Thoracic aorta (tissue), 2 donors: ENCODE results near the gene ST6GALNAC6. TPM values are rescaled to one million over a fixed set of nuclear protein-coding genes. Genes with fewer than 3 reads are reported as not detected.
A peak's percentile ranks its signal among the peaks of the same experiment; 100 is the strongest.

ENCODE experiments used
- ATAC-seq: fragments of 150-250 bp; one replicate; pipeline ENCODE4 v1.8.0; 2017; ENCODE audit warnings: low read depth; ENCODE audit not compliant: insufficient number of reproducible peaks, low FRiP score
- DNase-seq: peaks from one replicate; pipeline ENCODE4 v3.0.0-alpha.2; 2020; ENCODE audit warnings: low spot score
- H3K27ac ChIP-seq, 2 donors: fragments of 200-600 bp; sonication (generic); 1 replicate in 1 of 2; 2 replicates in 1 of 2; pipeline ENCODE4 v1.5.1; 2016; ENCODE audit warnings: mild to moderate bottlenecking in 2 of 2, moderate library complexity in 2 of 2
- H3K27me3 ChIP-seq: fragments of 200-600 bp; sonication (generic); replicated peaks from 2 replicates; pipeline ENCODE4 v1.6.0; 2016; ENCODE audit warnings: mild to moderate bottlenecking; ENCODE audit not compliant: insufficient read depth
- H3K36me3 ChIP-seq: fragments of 200-600 bp; sonication (generic); one replicate; pipeline ENCODE4 v1.5.1; 2016
- H3K4me1 ChIP-seq, 2 donors: fragments of 200-600 bp; sonication (generic); 1 replicate in 1 of 2; 2 replicates in 1 of 2; pipeline versions ENCODE4 v1.5.1 to v1.6.0; 2016; ENCODE audit warnings: low read depth in 2 of 2, mild to moderate bottlenecking in 1 of 2; ENCODE audit not compliant: control insufficient read depth in 1 of 2
- H3K4me3 ChIP-seq: fragments of 200-600 bp; sonication (generic); 2 replicates; pipeline ENCODE4 v1.5.1; 2016; ENCODE audit warnings: mild to moderate bottlenecking
- H3K9me3 ChIP-seq: fragments of 200-600 bp; sonication (generic); 2 replicates; pipeline ENCODE4 v1.5.1; 2016
- CTCF ChIP-seq: fragments of 200-600 bp; sonication (generic); IDR thresholded peaks from one replicate; pipeline ENCODE4 v1.5.1; 2019; ENCODE audit warnings: antibody characterized with exemption
- total RNA-seq, 2 donors: library from RNA; depleted of rRNA; stranded (reverse); fragments of >200 nt; gene quantifications; one replicate each; pipeline versions ENCODE4 v1.1.0 to v1.2.3, GENCODE V29; 2016

ST6GALNAC6 gene
- total RNA-seq, 2 donors from 2014 or later = 140 to 221 TPM

DNA sequence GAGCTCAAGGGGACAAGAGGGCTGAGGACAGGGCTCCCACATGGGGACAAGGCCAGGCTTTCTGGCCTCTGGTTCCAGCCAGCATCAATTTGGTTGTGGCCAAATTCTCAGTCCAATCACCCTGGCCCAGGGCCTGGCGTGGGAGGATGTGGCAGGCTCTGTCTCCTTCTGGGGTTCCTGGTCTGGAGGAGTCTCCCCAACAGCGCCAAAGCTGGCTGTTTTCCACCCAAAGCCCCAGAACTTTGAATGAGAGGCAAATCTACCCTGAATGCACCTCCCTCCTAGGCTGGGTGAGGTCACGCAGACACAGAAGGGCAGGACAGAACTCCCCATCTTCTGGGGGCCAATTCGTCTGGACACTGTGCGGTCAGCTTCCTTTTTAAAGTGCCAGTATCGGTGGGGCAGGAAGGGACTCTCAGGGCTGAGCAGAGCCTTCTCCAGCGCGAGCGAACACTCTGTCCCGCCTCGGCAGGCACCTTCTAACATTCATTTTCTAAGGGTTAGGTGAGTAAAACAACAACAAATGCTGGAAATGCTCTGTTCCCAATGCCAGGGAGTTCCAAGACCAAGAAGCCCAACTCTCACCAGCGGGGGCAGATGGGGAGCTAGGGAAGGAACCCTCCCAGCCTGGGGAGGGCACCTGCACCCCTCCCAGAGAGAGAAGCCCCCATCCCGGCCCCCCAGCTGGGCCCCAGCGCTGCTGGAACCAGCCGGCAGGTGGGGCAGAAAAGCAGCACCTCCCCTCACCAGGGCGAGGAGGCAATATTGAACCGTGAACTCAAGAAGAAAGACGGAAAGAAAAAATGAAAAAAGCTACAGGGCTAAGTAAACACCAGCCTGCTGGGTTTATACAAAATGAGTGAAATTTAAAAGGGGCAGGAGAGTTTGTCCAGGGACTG, 41.9 kb upstream of the ST6GALNAC6 start:
- no peaks in the 10 kb centered on the region for H3K27me3 ChIP-seq
- DNase-seq (no peak), ATAC-seq (no peak)
- H3K36me3 ChIP-seq = peaks cover 20% of the 10 kb centered on the region
- no peak for TF ChIP-seq CTCF
- no peak overlapping the region for H3K27ac ChIP-seq
- no peak overlapping the region for H3K4me3 ChIP-seq
- H3K4me1 ChIP-seq = peaks cover 8 to 20% of the 10 kb centered on the region in 2 donors
- H3K9me3 ChIP-seq = no peaks in the 10 kb centered on the region

- no peak for ATAC-seq
- peaks cover 20% of the 10 kb centered on the region for H3K36me3 ChIP-seq
These were observed 41.2 kb upstream of the ST6GALNAC6 start for GRCh38 chr9:127940593-127940992.

DNA sequence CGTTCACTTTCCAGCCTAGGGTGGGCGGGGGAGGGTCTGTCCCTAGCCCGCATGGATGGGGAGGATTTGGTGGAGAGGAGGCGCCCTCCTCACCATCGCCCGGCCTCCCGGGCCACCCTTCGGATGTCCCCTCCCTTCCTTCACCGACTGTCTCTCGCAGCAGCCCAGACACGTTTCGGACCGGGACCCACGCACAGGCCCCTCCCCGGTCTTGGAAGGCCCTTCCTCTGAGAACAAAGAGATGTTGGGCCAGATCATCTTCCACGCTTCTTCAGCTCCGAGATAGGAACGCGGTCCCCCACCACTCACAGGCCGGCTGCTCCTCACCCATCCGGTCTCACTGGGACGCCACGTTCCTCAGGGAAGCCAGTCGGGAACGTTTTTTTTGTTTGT, 38.9 kb upstream of the ST6GALNAC6 start:
- peaks cover 12 to 31% of the 10 kb centered on the region in 2 donors for H3K4me1 ChIP-seq
- no peak overlapping the region for H3K27ac ChIP-seq
- H3K4me3 ChIP-seq = peak overlapping the region; percentile 84
- TF ChIP-seq CTCF = no peak
- DNase-seq (no peak), ATAC-seq (no peak)
- no peaks in the 10 kb centered on the region for H3K27me3 ChIP-seq
- H3K36me3 ChIP-seq = peaks cover 8% of the 10 kb centered on the region
- no peaks in the 10 kb centered on the region for H3K9me3 ChIP-seq

More at GRCh38 chr9:127940593-127940992, 41.2 kb upstream of the ST6GALNAC6 start:
- no peak overlapping the region for H3K4me3 ChIP-seq
- DNase-seq = no peak
- TF ChIP-seq CTCF = no peak
- H3K27ac ChIP-seq = no peak overlapping the region
- H3K27me3 ChIP-seq = no peaks in the 10 kb centered on the region
- H3K4me1 ChIP-seq = peaks cover 12 to 28% of the 10 kb centered on the region in 2 donors
- no peaks in the 10 kb centered on the region for H3K9me3 ChIP-seq

- no peaks in the 10 kb centered on the region for H3K27me3 ChIP-seq
- H3K4me1 ChIP-seq = peaks cover 12 to 31% of the 10 kb centered on the region in 2 donors
- H3K9me3 ChIP-seq = no peaks in the 10 kb centered on the region
- DNase-seq (no peak), ATAC-seq (no peak)
- TF ChIP-seq CTCF = no peak
- H3K27ac ChIP-seq = no peak within 1 kb of the TSS
- peaks cover 5% of the 10 kb centered on the region for H3K36me3 ChIP-seq
- H3K4me3 ChIP-seq = peak within 1 kb of the TSS; percentile 84
These were observed 38.2 kb upstream of the ST6GALNAC6 start, which contains the start of gene DPM2 for GRCh38 chr9:127937388-127938297. TSS of gene DPM2 (minus strand) at chr9:127937854. CDS start at chr9:127937820, 34 bp downstream.

DNA sequence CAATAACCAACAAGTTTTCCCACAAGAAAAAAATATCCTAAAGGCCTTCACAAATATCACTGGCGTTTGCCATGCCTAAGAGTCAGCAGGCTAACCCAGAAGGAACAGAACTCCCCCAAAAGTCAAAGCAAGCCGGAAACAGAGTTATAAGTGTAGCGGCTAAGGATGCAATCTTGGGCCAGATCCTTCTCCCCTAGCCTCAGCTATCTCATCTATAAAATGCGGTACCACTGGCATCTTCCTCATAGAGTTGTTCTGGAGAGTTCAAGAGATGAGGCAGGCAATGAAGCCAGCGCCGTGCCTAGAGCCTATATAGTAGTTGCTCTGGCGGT, 37.6 kb upstream of the ST6GALNAC6 start:
- Histone ChIP-seq H3K4me1 (peaks cover 12 to 31% of the 10 kb centered on the region in 2 donors), H3K27ac (no peak overlapping the region), H3K27me3 (no peaks in the 10 kb centered on the region), H3K4me3 (peak overlapping the region; percentile 84), H3K9me3 (no peaks in the 10 kb centered on the region), H3K36me3 (peaks cover 4% of the 10 kb centered on the region)
- no peak for TF ChIP-seq CTCF
- ATAC-seq (no peak), DNase-seq (no peak)
